Type B pancreatic cell (in vitro differentiated cells): ENCODE measurements around the gene AATK. TPM values are rescaled to one million over a fixed set of nuclear protein-coding genes. Genes with fewer than 3 reads are reported as not detected.

Experiments used
- DNase-seq: peaks from one replicate; pipeline ENCODE4 v3.0.0; 2021; ENCODE audit warnings: mixed read lengths; ENCODE audit not compliant: unreplicated experiment; ENCODE audit errors: extremely low spot score
- H3K27ac Mint-ChIP-seq: 2 replicates; pipeline ENCODE4 v1.8.0; 2021; ENCODE audit warnings: mild to moderate bottlenecking, mixed read lengths
- H3K27me3 Mint-ChIP-seq: 2 replicates; pipeline ENCODE4 v1.8.0; 2021; ENCODE audit warnings: mixed read lengths
- H3K36me3 Mint-ChIP-seq: 2 replicates; pipeline ENCODE4 v1.8.0; 2021; ENCODE audit warnings: mixed read lengths
- H3K4me1 Mint-ChIP-seq: one replicate; pipeline ENCODE4 v1.8.0; 2021; ENCODE audit warnings: mixed read lengths; ENCODE audit not compliant: unreplicated experiment
- H3K4me3 Mint-ChIP-seq: 2 replicates; pipeline ENCODE4 v1.8.0; 2021; ENCODE audit warnings: mild to moderate bottlenecking, mixed read lengths
- H3K9me3 Mint-ChIP-seq: 2 replicates; pipeline ENCODE4 v1.8.0; 2021; ENCODE audit warnings: mixed read lengths
- CTCF ChIP-seq: fragments of 200-600 bp; sonication (generic); conservative IDR thresholded peaks from 2 replicates; pipeline ENCODE4 v1.5.0; 2021; ENCODE audit warnings: antibody characterized with exemption, mild to moderate bottlenecking
- total RNA-seq: library from RNA; stranded (reverse); gene quantifications from 2 replicates; pipeline ENCODE4 v1.2.1, GENCODE V29; 2021; ENCODE audit warnings: low replicate concordance

AATK gene
- total RNA-seq, 1 donor from 2014 or later: 6.4 TPM

- H3K4me3 Mint-ChIP-seq: no peak overlapping the region
- TF ChIP-seq CTCF: no peak
- no peaks in the 10 kb centered on the region for H3K36me3 Mint-ChIP-seq
- H3K27ac Mint-ChIP-seq: no peak overlapping the region
- H3K4me1 Mint-ChIP-seq: peaks cover 25% of the 10 kb centered on the region
- no peaks in the 10 kb centered on the region for H3K27me3 Mint-ChIP-seq
- H3K9me3 Mint-ChIP-seq: no peaks in the 10 kb centered on the region
- DNase-seq: no peak
Measured at GRCh38 chr17:81097943-81098308, 68.1 kb downstream of the AATK start.

GRCh38 chr17:81097134-81097942 lies 68.7 kb downstream of the AATK start:
- H3K27me3 Mint-ChIP-seq: no peaks in the 10 kb centered on the region
- no peaks in the 10 kb centered on the region for H3K9me3 Mint-ChIP-seq
- peak; percentile 83 for DNase-seq
- peaks cover 29% of the 10 kb centered on the region for H3K4me1 Mint-ChIP-seq
- H3K4me3 Mint-ChIP-seq: peak overlapping the region; percentile 68
- peak overlapping the region; percentile 79 for H3K27ac Mint-ChIP-seq
- peak; percentile 77 for TF ChIP-seq CTCF
- H3K36me3 Mint-ChIP-seq: no peaks in the 10 kb centered on the region

- no peak overlapping the region for H3K4me3 Mint-ChIP-seq
- TF ChIP-seq CTCF: no peak
- peak overlapping the region; percentile 79 for H3K27ac Mint-ChIP-seq
- H3K36me3 Mint-ChIP-seq: no peaks in the 10 kb centered on the region
- H3K4me1 Mint-ChIP-seq: peaks cover 30% of the 10 kb centered on the region
- no peak for DNase-seq
- no peaks in the 10 kb centered on the region for H3K9me3 Mint-ChIP-seq
- H3K27me3 Mint-ChIP-seq: no peaks in the 10 kb centered on the region
Measured at GRCh38 chr17:81096741-81097133, 69.3 kb downstream of the AATK start.

- Mint-ChIP-seq H3K27ac (peak overlapping the region; percentile 96), H3K36me3 (no peaks in the 10 kb centered on the region), H3K27me3 (no peaks in the 10 kb centered on the region), H3K9me3 (no peaks in the 10 kb centered on the region), H3K4me1 (peaks cover 30% of the 10 kb centered on the region), H3K4me3 (peak overlapping the region; percentile 36)
- DNase-seq: no peak
- no peak for TF ChIP-seq CTCF
Measured at GRCh38 chr17:81095383-81095762, 70.6 kb downstream of the AATK start.

- peak; percentile 31 for TF ChIP-seq CTCF
- Mint-ChIP-seq H3K4me1 (peaks cover 30% of the 10 kb centered on the region), H3K36me3 (no peaks in the 10 kb centered on the region), H3K27ac (peak overlapping the region; percentile 96), H3K27me3 (no peaks in the 10 kb centered on the region), H3K4me3 (peak overlapping the region; percentile 70), H3K9me3 (no peaks in the 10 kb centered on the region)
- peak; percentile 85 for DNase-seq
Measured at GRCh38 chr17:81094509-81095382, 71.3 kb downstream of the AATK start.
